Lower leg skin (tissue), 4 donors: ENCODE data around the gene BLTP2. TPM values are rescaled to one million over a fixed set of nuclear protein-coding genes. Genes with fewer than 3 reads are reported as not detected.

Experiments
- DNase-seq, 2 donors: peaks; one replicate each; pipeline ENCODE4 v3.0.0-alpha.2; 2019; ENCODE audit warnings: low spot score in 2 of 2
- H3K4me3 ChIP-seq: fragments of 200-600 bp; sonication (generic); 2 replicates; pipeline ENCODE4 v1.5.1; 2017; ENCODE audit warnings: mild to moderate bottlenecking, low read depth; ENCODE audit not compliant: poor library complexity, severe bottlenecking
- POLR2A ChIP-seq, 2 donors: fragments of 450-650 bp; IDR thresholded peaks; one replicate each; pipeline ENCODE4 v1.6.1; 2016 to 2017; ENCODE audit warnings: antibody characterized with exemption in 2 of 2, mild to moderate bottlenecking in 1 of 2, moderate library complexity in 1 of 2
- WGBS, 2 donors: methylation state at CpG; one replicate each; pipeline ENCODE4 v1.1.5; 2018; 5-methylcytosine and 5-hydroxymethylcytosine counted together
- intact Hi-C: fragments of 100-400 bp; cut with DNase I; formaldehyde crosslinking; loops from one replicate; pipeline ENCODE4 v1.15.0; 2023; ENCODE audit warnings: low total_unique reads
- total RNA-seq, 4 donors: library from RNA; depleted of rRNA; stranded (reverse); fragments of >200 nt; gene quantifications; one replicate each; pipeline ENCODE4 v1.1.0, GENCODE V29; 2016
- TF ChIP-seq, protein P1 (sequence below), 3 donors: fragments of 450-650 bp; IDR thresholded peaks; one replicate each; pipeline ENCODE4 v1.5.1; 2016; ENCODE audit warnings: antibody characterized with exemption in 3 of 3, mild to moderate bottlenecking in 3 of 3, moderate library complexity in 2 of 3

BLTP2 gene
- total RNA-seq, 4 donors from 2014 or later, result 51.0 to 93.7 (median 83.7) TPM

DNA sequence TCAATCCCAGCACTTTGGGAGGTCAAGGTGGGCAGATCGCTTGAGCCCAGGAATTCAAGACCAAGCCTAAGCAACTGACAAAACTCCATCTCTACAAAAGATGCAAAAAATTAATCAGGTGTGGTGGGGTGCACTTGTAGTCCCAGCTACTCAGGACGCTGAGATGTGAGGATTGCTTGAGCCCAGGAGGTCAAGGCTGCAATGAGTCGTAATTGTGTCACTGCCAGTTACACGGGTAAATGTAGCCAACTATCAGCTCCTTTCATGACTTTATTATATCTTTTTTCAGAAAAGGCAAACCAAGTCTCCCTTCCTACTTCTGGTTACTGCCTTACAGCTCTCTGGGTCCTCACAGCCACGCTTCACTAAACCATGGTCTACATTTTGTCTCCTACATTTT is 12.8 kb upstream of the BLTP2 start:
- no peak for TF ChIP-seq POLR2A (IDR thresholded peaks at IDR 0.05)
- TF ChIP-seq, protein P1, sequence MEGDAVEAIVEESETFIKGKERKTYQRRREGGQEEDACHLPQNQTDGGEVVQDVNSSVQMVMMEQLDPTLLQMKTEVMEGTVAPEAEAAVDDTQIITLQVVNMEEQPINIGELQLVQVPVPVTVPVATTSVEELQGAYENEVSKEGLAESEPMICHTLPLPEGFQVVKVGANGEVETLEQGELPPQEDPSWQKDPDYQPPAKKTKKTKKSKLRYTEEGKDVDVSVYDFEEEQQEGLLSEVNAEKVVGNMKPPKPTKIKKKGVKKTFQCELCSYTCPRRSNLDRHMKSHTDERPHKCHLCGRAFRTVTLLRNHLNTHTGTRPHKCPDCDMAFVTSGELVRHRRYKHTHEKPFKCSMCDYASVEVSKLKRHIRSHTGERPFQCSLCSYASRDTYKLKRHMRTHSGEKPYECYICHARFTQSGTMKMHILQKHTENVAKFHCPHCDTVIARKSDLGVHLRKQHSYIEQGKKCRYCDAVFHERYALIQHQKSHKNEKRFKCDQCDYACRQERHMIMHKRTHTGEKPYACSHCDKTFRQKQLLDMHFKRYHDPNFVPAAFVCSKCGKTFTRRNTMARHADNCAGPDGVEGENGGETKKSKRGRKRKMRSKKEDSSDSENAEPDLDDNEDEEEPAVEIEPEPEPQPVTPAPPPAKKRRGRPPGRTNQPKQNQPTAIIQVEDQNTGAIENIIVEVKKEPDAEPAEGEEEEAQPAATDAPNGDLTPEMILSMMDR (IDR thresholded peaks at IDR 0.05), result no peak
- intact Hi-C loops, result no loop called here
- 79 to 84% methylated on average over 5 of the region's 5 CpGs for WGBS, 2 donors
- peak in 1 of 2 donors; percentile 29 for DNase-seq
- no peak overlapping the region for H3K4me3 ChIP-seq

DNA sequence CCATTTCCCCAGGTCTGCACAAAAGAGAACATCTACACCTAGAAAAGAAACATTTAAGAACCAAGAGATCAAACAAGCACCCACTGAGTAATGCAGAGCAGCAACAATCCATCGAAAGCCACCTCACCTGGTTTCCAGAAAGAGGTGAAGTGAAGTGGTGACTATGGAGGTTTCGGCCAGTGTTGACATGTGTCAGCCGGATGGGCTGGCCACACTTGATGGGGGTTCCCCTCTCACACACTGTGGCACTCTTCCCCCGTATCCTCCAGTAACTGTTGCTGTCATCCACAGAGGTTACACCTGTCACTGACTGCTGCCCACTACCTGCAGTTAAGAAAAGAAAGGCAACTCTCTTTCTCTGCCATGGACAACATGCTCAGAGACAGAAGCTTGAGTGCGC is 10.2 kb upstream of the BLTP2 start:
- peak in 1 of 2 donors; percentile 42 for DNase-seq
- 94 to 95% methylated on average over 5 of the region's 5 CpGs for WGBS, 2 donors

DNA sequence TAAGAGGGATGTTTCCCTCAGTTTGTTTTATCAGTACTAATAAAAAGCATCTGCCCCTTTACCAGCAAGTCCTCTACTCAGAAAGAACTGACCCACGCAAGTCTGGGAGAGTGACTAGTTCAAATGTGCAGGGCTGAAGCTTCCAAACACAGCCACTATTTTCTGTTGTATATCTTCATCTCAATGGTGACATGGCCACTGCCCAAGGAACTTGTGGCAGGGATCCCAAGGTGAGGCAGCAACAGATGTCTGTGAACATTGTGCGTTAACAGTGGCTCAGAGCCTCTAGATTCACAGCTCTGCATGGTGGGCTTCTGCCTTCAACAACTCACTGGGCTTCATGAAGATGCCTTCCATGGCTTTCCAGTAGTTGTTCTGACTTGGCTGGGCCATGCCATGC is 3.7 kb upstream of the BLTP2 start:
- no peak overlapping the region for H3K4me3 ChIP-seq
- WGBS, 2 donors, result 85 to 87% methylated on average over 2 of the region's 2 CpGs
- TF ChIP-seq, protein P1 (IDR thresholded peaks at IDR 0.05), result no peak
- no peak for TF ChIP-seq POLR2A (IDR thresholded peaks at IDR 0.05)
- no peak for DNase-seq
- intact Hi-C loops, result no loop called here

More for the DNA sequence above, 10.2 kb upstream of the BLTP2 start:
- TF ChIP-seq POLR2A (IDR thresholded peaks at IDR 0.05), result no peak
- TF ChIP-seq, protein P1 (IDR thresholded peaks at IDR 0.05), result no peak
- H3K4me3 ChIP-seq, result no peak overlapping the region
- intact Hi-C loops, result no loop called here

DNA sequence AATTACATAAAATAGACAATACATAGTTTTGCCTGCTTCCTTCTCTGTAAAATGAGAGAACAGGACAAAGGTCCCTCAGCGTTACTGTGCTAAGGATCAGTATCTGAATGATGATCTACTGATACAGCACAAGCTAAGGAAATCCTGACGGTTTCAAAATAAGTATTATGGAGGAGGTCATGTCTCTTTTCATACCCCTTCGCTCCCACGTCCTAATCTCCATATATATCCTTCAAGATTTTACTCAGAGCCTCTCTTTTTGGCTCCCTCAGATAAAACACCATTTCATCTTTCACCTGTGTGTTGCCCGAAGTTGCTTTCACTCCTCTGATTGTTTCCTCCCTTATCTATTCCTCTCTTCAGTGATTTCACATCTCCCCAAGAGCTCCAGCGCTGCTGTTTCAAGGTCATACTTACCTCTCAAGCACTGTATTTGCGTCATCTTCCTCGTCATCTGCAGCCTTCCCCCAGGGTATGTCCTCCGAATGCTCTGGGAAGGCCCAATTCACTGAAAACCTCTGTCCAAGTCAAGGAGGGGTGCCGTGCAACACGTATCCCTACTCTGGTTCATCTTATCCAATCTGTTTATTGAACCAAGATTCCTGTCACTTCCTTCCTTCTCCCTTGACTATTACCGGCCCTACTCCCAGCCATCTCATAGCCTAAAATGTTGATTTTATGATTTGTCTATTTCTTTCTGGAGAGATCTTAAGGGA is 1.2 kb upstream of the BLTP2 start:
- H3K4me3 ChIP-seq, result no peak overlapping the region
- TF ChIP-seq, protein P1 (IDR thresholded peaks at IDR 0.05), result no peak
- TF ChIP-seq POLR2A (IDR thresholded peaks at IDR 0.05), result no peak
- intact Hi-C loops, result no loop called here
- WGBS, 2 donors, result 49% methylated on average over 12 of the region's 12 CpGs
- peak in 1 of 2 donors; percentile 21 for DNase-seq

DNA sequence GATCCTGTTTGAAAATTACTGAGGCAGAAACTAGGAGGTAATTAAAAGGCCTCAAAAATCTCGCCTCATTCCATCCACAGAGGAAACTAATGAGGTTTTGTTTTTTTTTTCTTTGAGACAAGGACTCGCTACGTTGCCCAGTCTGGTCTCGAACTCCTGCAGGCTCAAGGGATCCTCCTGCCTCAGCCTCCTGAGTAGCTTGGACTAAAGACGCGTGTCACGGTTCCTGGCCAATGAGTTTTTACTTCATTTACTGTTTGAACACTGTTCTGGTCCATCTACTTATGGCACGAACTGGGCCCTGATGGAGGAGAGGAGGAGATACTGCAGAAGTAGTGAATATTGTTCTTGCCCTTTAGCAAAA is 600 bp upstream of the BLTP2 start:
- TF ChIP-seq, protein P1 (IDR thresholded peaks at IDR 0.05), result no peak
- TF ChIP-seq POLR2A (IDR thresholded peaks at IDR 0.05), result no peak
- peak overlapping the region; percentile 32 for H3K4me3 ChIP-seq
- intact Hi-C loops, result no loop called here
- WGBS, 2 donors, result 14 to 15% methylated on average over 8 of the region's 8 CpGs
- no peak for DNase-seq
